Liver (tissue), 3 donors: ENCODE measurements around the gene KCNG3.

Experiments used
- ATF3 ChIP-seq: IDR thresholded peaks from 2 replicates; pipeline ENCODE4 v1.6.1; 2016; ENCODE audit warnings: antibody characterized with exemption
- CTCF ChIP-seq: fragments of 150-350 bp; IDR thresholded peaks from 2 replicates; pipeline ENCODE4 v1.5.1; 2017; ENCODE audit warnings: improper control_type of control experiment, low read depth, low read length; ENCODE audit not compliant: missing input control
- GABPA ChIP-seq, 2 donors: IDR thresholded peaks in 1 of 2; conservative IDR thresholded peaks in 1 of 2; 2 replicates each; pipeline ENCODE4 v1.6.1; 2016; ENCODE audit warnings: antibody characterized with exemption in 2 of 2, mild to moderate bottlenecking in 1 of 2, moderate library complexity in 1 of 2
- HNF4G ChIP-seq: IDR thresholded peaks from 2 replicates; pipeline ENCODE4 v1.6.1; 2016; ENCODE audit warnings: antibody characterized with exemption
- JUND ChIP-seq, 2 donors: IDR thresholded peaks; 2 replicates each; pipeline ENCODE4 v1.6.1; 2016; ENCODE audit warnings: antibody characterized with exemption in 2 of 2
- REST ChIP-seq: IDR thresholded peaks from 2 replicates; pipeline ENCODE4 v1.6.1; 2016; ENCODE audit warnings: antibody characterized with exemption, mild to moderate bottlenecking
- RXRA ChIP-seq, 2 donors: IDR thresholded peaks; 2 replicates each; pipeline ENCODE4 v1.6.1; 2017 to 2018; ENCODE audit warnings: antibody characterized with exemption in 2 of 2, mild to moderate bottlenecking in 1 of 2
- TAF1 ChIP-seq: conservative IDR thresholded peaks from 2 replicates; pipeline ENCODE4 v1.6.1; 2016; ENCODE audit warnings: antibody characterized with exemption, mild to moderate bottlenecking
- YY1 ChIP-seq: IDR thresholded peaks from 2 replicates; pipeline ENCODE4 v1.6.1; 2016; ENCODE audit warnings: antibody characterized with exemption, mild to moderate bottlenecking
- donor health status: healthy.
- donor health status: healthy.

- TF ChIP-seq CTCF (no peak), YY1 (no peak), ATF3 (no peak), JUND (IDR thresholded peaks at IDR 0.05) (no peak), HNF4G (no peak), TAF1 (no peak), GABPA (IDR thresholded peaks at IDR 0.05 in 1 of 2, conservative IDR thresholded peaks at IDR 0.05 in 1 of 2) (no peak), REST (no peak), RXRA (IDR thresholded peaks at IDR 0.05) (no peak)
Measured at GRCh38 chr2:42537493-42537892, 43.7 kb upstream of the KCNG3 start.
